Measurements from ENCODE around the gene UQCC2.

UQCC2 gene

GRCh38 chr6:33725222-33725621, 13.7 kb upstream of the UQCC2 start:
- DNase-seq, result no peak

GRCh38 chr6:33724102-33725023, 12.9 kb upstream of the UQCC2 start:
- DNase-seq, result no peak

DNA sequence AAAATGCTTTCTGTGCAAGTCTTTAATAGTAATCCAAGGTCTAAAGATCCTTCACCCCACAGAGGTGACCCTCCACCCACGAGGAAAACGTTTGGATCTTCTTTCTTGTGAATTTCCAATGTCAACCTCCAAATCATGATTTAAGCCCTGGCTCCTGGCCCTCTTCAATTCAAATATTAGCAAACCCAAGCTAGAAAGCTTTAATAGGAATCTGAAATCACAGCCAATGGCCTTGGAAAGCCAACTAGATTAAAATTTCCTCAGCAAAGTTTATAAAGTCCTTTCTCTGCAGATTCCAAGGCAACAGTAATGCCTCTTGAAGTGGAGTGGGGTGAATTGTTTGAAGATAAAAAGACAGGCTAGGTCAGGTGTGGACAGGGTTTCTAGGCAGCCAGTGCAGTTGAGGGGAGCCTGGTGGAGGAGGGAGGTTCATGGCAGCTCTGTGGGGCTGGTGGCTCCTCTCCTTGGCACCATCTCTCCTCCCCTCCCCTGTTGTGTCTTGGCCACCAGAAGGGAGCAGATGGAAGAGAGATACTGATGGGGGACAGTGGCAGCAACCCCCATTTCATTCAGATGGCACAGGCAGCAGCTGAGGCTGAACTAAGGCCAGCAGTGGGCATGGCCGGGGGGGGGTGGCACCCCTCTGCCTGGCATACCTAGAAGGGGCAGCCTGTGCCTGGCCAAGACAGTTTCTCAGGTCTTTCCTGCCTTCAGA, 12.0 kb upstream of the UQCC2 start:
- DNase-seq, result no peak

- no peak for DNase-seq
Observed at GRCh38 chr6:33722103-33722623, 10.7 kb upstream of the UQCC2 start.

DNA sequence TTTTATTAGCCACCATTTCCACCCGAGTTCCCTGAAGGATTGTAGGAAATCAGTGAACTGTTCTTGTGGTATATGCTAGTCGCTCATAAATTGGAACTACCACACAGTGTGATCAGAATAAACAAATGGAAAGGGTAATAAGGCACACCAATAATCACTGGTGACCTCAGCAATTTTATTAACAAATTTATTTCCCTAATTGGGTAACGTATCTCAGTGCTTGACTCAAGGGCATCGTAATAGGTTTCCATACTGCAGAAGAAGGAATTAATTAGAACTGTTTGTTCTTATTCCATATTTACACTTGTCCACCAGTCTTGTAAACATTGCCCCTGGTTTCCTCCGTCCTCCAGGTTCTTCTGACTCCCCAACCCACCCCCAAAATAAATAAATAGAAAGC, 10.0 kb upstream of the UQCC2 start:
- no peak for DNase-seq

- DNase-seq, result no peak
Observed at GRCh38 chr6:33720998-33721397, 9.5 kb upstream of the UQCC2 start.

GRCh38 chr6:33719326-33719987, 8.0 kb upstream of the UQCC2 start:
- no peak for DNase-seq

DNA sequence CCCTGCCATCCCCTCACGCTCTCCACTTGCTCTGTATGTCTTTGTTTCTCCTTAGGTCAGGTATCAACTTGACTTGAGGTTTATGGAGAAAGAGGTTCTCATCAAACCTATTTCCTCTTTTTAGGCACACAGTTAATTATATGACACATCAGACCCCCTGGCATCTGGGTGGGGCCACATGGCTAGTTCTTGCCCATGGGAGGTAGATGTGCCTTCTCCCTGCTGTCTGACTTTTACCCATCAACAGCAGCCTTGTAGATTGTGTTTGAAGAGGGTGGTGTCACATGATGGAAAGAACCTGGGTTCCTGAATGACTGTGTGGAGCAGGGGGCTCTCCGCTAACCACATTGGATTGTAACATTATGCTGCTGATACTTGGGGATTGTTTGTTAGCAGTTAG, 7.2 kb upstream of the UQCC2 start:
- DNase-seq, result no peak

DNA sequence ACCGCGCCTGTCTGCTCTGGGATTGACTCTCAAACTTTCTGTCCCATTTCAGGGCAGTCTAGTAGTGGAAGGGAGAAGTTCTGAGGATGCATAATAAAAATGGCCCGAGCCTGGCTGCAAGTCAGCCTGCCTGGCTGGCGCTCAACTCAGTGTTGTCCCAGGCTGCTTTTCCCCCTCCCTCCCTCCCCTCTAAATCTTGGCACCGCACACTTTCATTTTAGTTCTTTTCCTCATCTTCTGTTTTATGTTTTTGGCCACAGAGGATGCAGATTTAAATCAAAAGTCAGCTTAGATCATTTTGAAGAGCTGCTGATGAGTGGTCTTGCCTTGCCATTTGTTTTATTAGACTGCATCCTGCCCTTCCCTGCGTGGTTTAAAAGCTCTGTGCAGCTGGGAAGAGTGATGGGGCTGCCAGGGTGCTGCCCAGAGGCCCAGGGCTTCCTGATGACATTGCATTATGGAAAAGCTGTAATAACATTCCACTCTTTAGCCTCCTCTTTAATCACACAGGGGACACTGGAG, 6.5 kb upstream of the UQCC2 start:
- DNase-seq, result peak; percentile 79

- no peak for DNase-seq
Observed at GRCh38 chr6:33716890-33717632, 5.6 kb upstream of the UQCC2 start.

DNA sequence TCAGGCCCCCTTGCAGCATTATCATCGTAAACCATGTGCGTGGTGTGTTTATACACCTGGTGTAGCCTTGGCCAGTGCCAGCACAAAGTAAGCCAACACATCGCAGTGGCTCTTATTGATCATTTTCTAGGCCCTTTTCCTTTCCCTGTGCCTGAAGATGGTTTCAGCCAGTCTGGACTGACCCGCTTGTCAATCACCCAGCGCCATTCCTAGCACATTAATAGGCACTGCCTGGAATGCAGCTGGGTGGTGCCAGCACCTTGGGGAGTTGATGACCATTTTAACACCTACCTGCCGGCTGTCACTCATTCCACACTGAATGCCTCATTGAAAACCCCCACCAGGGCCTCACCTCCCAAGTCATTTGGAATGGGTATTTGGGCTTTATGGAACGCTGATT, 4.9 kb upstream of the UQCC2 start:
- no peak for DNase-seq

DNA sequence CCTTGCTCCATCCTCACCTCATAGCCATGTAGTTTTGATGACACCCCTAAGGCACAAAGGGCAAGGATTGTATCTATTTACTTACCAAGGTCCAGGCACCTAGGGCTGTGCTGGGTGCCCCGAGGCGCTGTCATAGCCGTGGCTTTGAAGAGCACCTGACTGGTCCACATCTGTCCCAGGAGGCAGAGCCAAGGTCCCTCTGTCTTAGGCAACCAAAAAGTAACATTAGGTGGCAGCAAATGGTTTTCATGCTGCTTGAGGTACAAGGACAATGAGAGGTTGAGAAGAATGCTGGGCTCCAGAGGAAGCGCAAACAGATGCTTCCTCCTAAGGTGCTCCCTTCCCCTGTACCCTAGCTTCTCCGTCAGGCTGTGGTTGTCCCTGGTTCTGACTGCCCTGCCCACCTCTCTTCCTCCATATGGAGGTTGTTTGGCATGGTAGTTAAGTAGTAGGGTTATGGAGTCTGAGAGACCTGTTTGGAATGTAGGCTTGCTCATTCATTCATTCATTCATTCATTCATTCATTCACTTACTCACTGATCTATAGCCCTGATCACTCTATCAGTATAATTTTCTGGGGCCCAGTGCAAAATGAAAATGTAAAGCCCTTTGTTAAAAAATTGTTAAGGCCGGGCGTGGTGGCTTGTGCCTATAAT, 3.0 kb upstream of the UQCC2 start:
- no peak for DNase-seq

DNA sequence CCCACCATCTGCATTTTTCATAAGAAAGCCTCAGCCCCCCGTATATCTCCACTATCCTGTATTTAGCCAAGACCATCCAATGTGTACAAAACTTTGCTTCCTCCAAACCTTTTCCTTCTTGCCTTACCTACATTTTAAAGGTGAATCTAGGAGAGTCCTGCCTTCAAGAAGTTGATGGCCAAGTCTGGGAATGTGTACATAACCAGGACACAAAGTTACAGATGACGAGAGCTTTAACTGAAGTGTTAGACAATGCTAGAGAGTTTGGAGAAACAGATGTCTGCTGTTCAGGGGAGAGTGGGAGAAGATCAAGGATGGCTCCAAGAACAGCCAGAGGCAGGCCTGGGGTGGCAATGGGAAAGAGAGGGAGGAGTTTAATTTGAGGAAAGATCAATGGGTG, 2.3 kb upstream of the UQCC2 start:
- DNase-seq, result no peak

DNA sequence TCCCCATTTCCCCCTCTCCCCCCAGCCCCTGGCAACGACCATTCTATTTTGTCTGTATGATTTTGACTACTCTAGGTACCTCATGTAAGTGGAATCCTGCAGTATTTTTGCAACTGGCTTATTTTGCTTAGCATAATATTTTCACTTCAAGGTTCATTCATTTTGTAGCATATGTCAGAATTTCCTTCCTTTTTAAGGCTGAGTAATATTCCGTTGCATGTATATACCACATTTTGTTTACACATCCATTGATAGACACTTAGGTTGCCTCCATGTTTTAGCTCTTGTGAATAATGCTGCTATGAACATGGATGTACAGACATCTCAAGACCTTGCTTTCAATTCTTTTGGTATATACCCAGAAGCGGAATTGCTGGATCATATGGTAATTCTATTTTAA, 1.4 kb upstream of the UQCC2 start:
- DNase-seq, result no peak

GRCh38 chr6:33710296-33711121, 991 bp downstream of the UQCC2 start:
- no peak for DNase-seq

DNA sequence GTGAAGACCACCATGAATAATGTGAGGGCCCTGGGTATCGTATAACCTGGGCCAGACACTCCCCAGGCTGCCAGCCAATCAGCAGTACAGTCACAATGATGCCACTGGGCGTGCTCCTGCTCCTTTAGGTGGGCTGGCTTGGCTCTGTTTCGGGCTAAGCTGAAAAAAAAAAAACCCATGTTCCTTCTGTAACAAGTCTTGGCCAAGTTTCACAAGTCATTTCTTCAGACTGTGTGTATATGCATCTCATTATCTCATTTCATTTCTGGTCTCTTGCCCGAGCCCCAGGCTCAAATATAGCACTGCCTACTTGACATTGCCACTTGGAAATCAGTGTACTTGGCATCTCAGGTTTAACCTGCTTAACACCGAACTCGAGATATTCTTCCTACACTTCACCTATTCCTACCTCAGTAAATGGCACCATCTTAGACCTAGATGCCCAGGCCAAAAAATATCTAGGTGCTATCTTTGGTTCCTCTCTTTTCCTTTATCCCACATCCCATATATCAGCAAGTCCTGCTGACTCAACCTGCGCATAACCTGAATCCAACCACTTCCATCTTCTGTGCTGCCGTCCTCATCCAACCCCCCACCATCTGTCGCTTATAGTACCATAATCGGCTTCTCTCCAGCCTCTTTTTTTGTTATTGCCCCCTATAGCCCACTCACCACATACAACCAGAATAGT, 1.8 kb downstream of the UQCC2 start:
- DNase-seq, result no peak

DNA sequence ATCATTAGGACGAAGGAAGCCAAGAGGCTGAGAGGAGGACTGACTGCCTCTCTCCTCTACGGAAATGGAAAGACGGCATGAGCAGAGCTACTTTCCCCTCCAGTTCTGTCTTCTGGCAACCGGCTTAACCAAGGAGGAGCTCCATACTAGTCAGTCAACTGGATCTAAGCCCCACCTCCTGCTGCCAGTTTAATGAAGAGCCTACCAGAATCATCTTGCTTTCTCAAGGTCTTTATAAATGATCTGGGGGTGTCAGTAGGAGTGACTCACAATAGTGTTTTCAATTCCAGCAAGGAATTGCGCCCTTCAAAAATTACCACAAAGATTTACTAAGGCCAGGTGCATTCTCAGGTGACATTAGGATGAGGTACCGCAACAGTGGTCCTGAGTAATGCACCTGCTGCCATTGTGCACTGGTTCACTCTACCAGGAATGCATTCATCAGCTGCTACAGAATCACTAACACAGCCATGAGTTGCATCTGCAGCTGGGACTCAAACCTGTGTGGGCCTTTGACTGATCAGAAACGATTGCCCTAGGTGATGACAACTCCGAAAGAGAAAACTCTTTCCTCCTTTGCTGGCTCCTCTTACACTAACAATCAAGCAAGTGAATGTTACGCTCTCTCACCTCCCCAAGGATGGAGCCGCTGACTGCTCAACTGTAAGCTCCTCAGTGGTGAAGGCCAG, 2.8 kb downstream of the UQCC2 start:
- DNase-seq, result no peak

DNA sequence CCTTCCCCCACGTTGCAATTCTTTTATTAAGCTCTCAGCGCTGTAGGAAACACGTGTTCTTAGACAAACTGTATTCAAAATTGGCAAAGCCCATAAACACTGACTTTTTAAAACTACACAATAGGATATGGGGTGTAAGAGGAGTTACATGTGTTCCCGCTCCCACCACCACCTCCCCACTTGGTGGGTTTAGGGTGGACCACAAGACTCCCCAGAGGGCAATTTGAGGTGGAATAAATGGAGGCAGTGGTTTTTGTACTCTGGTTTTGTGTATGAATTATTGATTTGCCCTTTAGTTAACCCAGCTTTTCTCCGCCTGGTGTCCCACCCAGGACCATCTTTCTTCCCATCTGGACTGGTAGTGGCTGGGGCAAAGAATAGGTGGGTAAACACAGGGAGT, 3.7 kb downstream of the UQCC2 start:
- DNase-seq, result no peak

DNA sequence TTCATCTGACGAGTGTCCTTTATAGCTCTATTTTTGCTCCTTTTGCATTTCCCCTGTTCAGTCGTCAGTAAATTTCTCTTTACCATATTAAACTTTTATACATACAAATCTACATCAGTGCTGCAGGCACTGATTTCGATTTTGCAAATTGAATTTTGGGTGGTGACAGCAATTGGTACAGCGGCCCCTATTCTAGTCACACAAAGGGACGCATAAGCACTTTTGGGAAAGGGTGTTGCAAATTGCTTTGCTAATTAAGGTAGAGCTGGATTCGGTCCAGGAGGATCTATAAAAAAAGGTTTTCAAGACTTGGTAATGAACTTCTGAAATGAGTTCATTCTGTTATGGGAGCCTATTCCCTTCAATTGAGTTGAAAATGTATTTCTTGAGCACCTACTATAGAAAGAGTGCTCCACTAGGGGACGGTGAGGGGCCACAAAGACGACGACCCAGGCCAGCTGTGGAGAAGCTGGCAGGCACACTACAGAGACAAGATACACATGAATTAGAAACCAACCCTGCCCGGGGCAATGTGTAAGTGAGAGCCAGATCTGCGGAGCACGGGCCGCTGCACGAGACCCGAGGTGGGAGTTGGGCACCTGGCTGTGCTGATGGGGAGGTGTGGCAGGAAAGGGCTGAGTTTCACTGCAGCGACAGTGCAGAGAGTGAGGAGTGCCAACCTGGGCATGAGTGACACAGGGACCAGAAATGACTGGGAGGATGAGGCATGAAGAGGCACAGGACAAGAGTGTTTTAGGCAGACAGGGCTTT, 5.4 kb downstream of the UQCC2 start:
- DNase-seq, result no peak

Data from femur (tissue), 1 donor.